RWPE1 (cell line): ENCODE results near the gene MED27.

ENCODE experiments used
- CTCF ChIA-PET: fragments of 350-600 bp; sonication (Branson Sonifier 250); formaldehyde crosslinking; extraction: SDS; loops from one replicate; lab custom pipeline; 2021; lab: Yijun Ruan, JAX
- POLR2A ChIA-PET: fragments of 400-600 bp; formaldehyde crosslinking; extraction: SDS; loops from one replicate; lab custom pipeline; 2020; ENCODE audit warnings: antibody characterized with exemption; ENCODE audit not compliant: low non-redundant PET; lab: Yijun Ruan, JAX
- DNase-seq: peaks from one replicate; pipeline ENCODE4 v3.0.0; 2012; ENCODE audit warnings: low spot score
- H3K27ac ChIP-seq: fragments of 450-650 bp; 2 replicates; pipeline ENCODE4 v1.5.1; 2017
- TF ChIP-seq, protein P1 (sequence below): fragments of 450-650 bp; conservative IDR thresholded peaks from 2 replicates; pipeline ENCODE4 v1.5.1; 2017; ENCODE audit warnings: low read depth, mild to moderate bottlenecking

MED27 gene

DNA sequence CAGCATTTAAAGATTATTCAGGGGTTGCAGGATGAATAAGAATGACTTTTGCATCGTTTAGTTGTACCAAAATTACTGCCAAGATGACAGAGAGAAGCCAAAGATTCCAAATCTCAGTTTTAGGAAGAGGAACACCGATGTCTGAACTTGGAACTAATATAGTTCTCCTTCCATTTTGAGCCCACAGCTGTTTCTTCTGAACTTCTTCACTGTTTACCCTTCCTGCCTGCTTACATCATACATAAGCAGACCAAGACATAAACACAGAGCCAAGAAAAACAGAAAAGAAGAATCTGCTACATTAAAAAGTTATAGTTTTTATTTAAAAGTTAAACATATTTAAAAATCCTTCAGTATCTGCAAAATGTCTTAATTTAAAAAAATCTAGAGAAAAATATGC lies 192.8 kb downstream of the MED27 start:
- CTCF ChIA-PET, result interaction anchor here (0.6 to 0.7 kb wide), 2 partner anchors 116 to 550 kb away, joined by 3 read pairs; no protein-coding TSS in a partner anchor
- no peak for DNase-seq
- TF ChIP-seq, protein P1, sequence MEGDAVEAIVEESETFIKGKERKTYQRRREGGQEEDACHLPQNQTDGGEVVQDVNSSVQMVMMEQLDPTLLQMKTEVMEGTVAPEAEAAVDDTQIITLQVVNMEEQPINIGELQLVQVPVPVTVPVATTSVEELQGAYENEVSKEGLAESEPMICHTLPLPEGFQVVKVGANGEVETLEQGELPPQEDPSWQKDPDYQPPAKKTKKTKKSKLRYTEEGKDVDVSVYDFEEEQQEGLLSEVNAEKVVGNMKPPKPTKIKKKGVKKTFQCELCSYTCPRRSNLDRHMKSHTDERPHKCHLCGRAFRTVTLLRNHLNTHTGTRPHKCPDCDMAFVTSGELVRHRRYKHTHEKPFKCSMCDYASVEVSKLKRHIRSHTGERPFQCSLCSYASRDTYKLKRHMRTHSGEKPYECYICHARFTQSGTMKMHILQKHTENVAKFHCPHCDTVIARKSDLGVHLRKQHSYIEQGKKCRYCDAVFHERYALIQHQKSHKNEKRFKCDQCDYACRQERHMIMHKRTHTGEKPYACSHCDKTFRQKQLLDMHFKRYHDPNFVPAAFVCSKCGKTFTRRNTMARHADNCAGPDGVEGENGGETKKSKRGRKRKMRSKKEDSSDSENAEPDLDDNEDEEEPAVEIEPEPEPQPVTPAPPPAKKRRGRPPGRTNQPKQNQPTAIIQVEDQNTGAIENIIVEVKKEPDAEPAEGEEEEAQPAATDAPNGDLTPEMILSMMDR, result no peak
- no peak overlapping the region for H3K27ac ChIP-seq
- POLR2A ChIA-PET, result no interaction called here

DNA sequence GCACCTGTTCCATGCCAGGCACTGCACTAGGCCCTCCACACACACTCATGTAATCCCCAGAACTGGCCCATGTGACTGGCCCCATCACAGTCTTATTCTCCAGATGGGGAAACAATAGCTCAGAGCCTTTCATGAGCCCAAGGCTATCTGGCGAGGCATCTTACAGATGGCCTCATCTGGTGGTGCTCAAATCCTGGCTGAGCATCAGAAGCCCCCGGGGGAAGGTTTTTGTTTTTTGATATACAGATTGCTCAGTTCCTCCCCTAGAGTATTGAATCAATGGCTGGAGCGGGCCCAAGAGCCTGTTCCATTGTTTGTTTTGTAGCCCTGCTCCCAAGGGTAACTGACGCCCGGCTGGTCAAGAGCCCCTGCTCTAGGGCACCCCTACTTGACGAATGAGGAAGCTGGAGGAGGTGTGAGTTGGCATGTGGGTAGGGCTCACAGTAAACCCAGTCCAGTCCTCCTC lies 194.5 kb downstream of the MED27 start:
- DNase-seq, result no peak
- no peak overlapping the region for H3K27ac ChIP-seq
- POLR2A ChIA-PET, result no interaction called here
- TF ChIP-seq, protein P1, result no peak
- CTCF ChIA-PET, result no interaction called here

DNA sequence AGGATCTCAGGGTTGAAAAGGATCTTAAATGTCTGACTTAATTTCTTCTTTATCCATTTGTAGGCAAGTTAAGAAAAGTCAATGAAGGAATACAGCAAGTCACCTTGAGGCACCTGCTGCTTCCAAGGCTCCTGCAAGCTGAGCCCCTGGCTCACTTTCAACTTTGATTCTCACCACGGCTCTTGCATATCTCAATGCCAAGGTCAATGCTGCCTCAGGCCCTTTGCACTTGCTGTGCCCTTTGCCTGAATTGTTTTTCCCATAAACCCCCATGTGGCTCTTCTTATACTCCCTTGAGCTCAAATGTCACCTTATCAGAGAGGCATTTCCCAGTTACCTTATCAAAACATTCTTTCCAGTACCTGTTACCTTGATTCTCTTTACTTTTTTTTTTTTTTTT lies 195.4 kb downstream of the MED27 start:
- CTCF ChIA-PET, result no interaction called here
- TF ChIP-seq, protein P1, result no peak
- POLR2A ChIA-PET, result no interaction called here
- H3K27ac ChIP-seq, result no peak overlapping the region
- DNase-seq, result no peak

DNA sequence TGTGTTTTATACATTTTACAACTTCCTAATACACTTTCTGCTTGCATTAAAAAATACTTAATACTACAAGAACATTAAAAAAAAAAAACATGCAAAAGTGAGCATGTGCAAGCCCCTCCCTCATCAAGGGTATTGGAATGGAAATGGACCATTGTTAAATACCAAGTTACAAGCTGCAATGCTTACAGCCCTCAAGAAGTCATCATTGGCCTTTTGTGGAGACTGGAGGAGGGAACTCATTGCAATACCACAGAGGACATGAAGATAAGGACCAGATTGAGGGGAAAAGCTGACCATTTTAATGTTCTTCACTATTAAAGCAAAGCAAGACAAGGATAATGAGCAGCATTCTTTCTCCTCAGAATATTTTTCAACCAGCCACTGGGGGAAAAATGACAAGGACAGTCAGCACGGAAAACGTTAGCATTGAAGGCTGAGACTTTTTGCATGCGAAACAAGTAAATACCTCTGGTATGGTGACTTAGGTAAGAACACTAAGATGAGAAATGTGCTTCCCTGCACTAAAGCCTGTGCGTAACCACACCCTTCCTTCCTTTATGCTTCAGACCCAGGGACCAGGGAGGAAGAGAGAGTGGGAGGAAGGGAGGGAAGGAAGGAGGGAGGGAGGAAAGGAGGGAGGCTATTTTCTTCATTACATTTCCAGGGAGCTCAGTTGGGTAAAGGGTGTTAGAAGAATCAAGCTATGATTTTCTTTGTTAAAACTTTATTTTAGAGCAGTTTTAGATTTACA lies 198.7 kb downstream of the MED27 start:
- POLR2A ChIA-PET, result no interaction called here
- CTCF ChIA-PET, result interaction anchor here (0.6 kb wide), 1 partner anchor 490 kb away, joined by 6 read pairs; no protein-coding TSS in a partner anchor
- no peak for DNase-seq
- TF ChIP-seq, protein P1, result no peak
- H3K27ac ChIP-seq, result no peak overlapping the region

DNA sequence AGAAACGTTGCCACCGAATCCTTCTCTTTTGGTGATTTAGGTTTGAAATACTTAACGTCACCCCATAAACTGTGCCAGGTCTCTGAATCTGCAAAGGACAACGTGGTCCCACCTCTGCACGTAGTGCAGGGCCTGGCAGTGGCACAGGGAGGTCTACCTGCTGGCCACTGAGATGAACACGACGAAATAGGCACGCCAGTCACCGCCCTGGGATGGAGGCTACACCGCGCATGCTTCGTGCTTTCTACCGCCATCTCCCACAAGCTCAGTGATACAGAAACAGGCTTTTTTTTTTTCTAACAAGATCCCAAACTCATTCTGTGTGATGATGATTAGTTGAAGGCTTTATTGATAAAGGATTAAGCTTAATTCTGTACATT lies 199.8 kb downstream of the MED27 start:
- H3K27ac ChIP-seq, result no peak overlapping the region
- TF ChIP-seq, protein P1, result no peak
- DNase-seq, result no peak
- ChIA-PET CTCF (no interaction called here), POLR2A (no interaction called here)

DNA sequence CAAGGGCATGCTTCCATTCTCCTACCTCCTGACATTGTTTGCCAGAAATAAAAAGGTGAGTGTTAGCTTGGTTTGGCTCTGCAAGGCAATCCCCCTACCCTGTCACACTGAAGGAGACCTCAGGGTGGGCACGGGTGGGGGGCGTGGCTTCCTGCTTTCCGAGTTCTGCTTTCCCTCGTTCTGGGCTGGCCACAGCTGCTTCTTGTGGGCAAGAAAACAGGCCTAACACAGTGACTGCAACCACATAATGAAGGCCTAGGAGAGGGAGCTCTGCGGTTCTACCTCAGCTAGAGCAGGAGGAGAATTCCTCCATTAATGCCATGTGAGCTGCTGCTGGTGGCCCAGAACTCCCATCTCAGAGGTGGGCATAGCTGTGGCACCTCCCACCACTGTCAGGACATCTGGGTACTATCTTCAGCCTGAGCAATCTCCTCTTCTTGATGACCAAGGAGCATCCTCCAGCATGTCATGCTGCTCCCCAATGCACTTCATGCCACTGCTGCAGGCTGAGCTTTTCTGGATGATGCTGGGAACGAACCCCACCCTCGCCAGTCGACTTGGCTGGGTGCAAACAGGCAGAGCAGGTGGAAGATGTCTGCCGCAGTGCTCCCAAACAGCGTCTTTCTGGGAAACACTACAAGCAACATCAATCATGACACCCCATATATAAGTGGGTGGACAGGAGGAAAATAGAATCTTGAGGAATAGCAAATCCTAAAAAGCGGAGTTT lies 200.3 kb downstream of the MED27 start:
- TF ChIP-seq, protein P1, result no peak
- DNase-seq, result no peak
- H3K27ac ChIP-seq, result no peak overlapping the region
- ChIA-PET CTCF (interaction anchor here (0.9 kb wide), 1 partner anchor 13 kb away, joined by 3 read pairs; no protein-coding TSS in a partner anchor), POLR2A (no interaction called here)
